GM23338 (cell line): ENCODE data around the gene RHBDD2. TPM values are rescaled to one million over a fixed set of nuclear protein-coding genes. Genes with fewer than 3 reads are reported as not detected.
"Not testable (repeated sequence)": the region's sequence is repeated elsewhere in the genome, so short reads cannot be mapped to it uniquely, and the experiment has no call there.

Experiments
- ATAC-seq: fragments of 200-7000 bp; cut with Tn5 transposase; 3 replicates; pipeline ENCODE4 v1.9.1; 2020
- DNase-seq: peaks from one replicate; pipeline ENCODE4 v3.0.0-alpha.2; 2015; ENCODE audit warnings: low spot score
- H2AFZ ChIP-seq: fragments of 200-600 bp; sonication (generic); 2 replicates; pipeline ENCODE4 v1.8.0; 2016; ENCODE audit warnings: antibody characterized with exemption, mild to moderate bottlenecking, moderate library complexity
- H3F3A ChIP-seq: fragments of 200-600 bp; sonication (generic); replicated peaks from 2 replicates; pipeline ENCODE4 v1.8.0; 2017; ENCODE audit warnings: antibody characterized with exemption, mixed run types, low read depth
- H3K27ac ChIP-seq: fragments of 200-600 bp; sonication (generic); 2 replicates; pipeline ENCODE4 v1.6.1; 2016; ENCODE audit warnings: low read depth
- H3K27me3 ChIP-seq: fragments of 200-600 bp; sonication (generic); 2 replicates; pipeline ENCODE4 v1.8.0; 2016; ENCODE audit warnings: mild to moderate bottlenecking, mixed run types, moderate library complexity; ENCODE audit not compliant: insufficient read depth
- H3K36me3 ChIP-seq: fragments of 200-600 bp; sonication (generic); 2 replicates; pipeline ENCODE4 v1.8.0; 2016; ENCODE audit warnings: mild to moderate bottlenecking; ENCODE audit not compliant: insufficient read depth
- H3K4me1 ChIP-seq: fragments of 200-600 bp; sonication (generic); 2 replicates; pipeline ENCODE4 v1.8.0; 2016; ENCODE audit warnings: mild to moderate bottlenecking, moderate library complexity; ENCODE audit not compliant: insufficient read depth
- H3K4me2 ChIP-seq: fragments of 200-600 bp; sonication (generic); 2 replicates; pipeline ENCODE4 v1.7.1; 2017; ENCODE audit warnings: mixed run types
- H3K4me3 ChIP-seq: fragments of 200-600 bp; sonication (generic); 2 replicates; pipeline ENCODE4 v1.6.1; 2016; ENCODE audit warnings: mixed run types
- H3K79me2 ChIP-seq: fragments of 200-600 bp; sonication (generic); replicated peaks from 2 replicates; pipeline ENCODE4 v1.8.0; 2017; ENCODE audit warnings: mild to moderate bottlenecking; ENCODE audit not compliant: insufficient read depth
- H3K9me2 ChIP-seq: fragments of 200-600 bp; sonication (generic); 2 replicates; pipeline ENCODE4 v1.8.0; 2017; ENCODE audit not compliant: insufficient read depth
- H4K20me1 ChIP-seq: fragments of 200-600 bp; sonication (generic); replicated peaks from 2 replicates; pipeline ENCODE4 v1.8.0; 2017; ENCODE audit warnings: mild to moderate bottlenecking; ENCODE audit not compliant: insufficient read depth
- H3K27ac Mint-ChIP-seq: 2 replicates; pipeline ENCODE4 v1.8.0; 2020; ENCODE audit warnings: inconsistent platforms, mild to moderate bottlenecking, moderate library complexity, mixed read lengths
- H3K27me3 Mint-ChIP-seq: 3 replicates; pipeline ENCODE4 v1.8.0; 2022; ENCODE audit warnings: low read depth, mild to moderate bottlenecking, moderate library complexity, mixed read lengths, inconsistent platforms; ENCODE audit not compliant: insufficient read depth, poor library complexity
- H3K36me3 Mint-ChIP-seq: 3 replicates; pipeline ENCODE4 v1.8.0; 2021; ENCODE audit warnings: low read depth, mild to moderate bottlenecking, inconsistent platforms, moderate library complexity, mixed read lengths
- H3K4me1 Mint-ChIP-seq: 3 replicates; pipeline ENCODE4 v1.8.0; 2020; ENCODE audit warnings: mild to moderate bottlenecking, inconsistent platforms, mixed read lengths
- H3K4me3 Mint-ChIP-seq: 3 replicates; pipeline ENCODE4 v1.8.0; 2021; ENCODE audit warnings: moderate library complexity, mild to moderate bottlenecking, inconsistent platforms, mixed read lengths
- H3K9me3 Mint-ChIP-seq: 3 replicates; pipeline ENCODE4 v1.8.0; 2020; ENCODE audit warnings: moderate library complexity, mild to moderate bottlenecking, inconsistent platforms, mixed read lengths
- CREB1 ChIP-seq: fragments of 250-450 bp; sonication (Bioruptor Pico); IDR thresholded peaks from 2 replicates; pipeline ENCODE4 v1.5.0; 2020; ENCODE audit warnings: low read depth, mild to moderate bottlenecking, moderate library complexity
- CTCF ChIP-seq, 2 experiments: fragments of 200-600 bp in 1 of 2; sonication (generic) in 1 of 2; conservative IDR thresholded peaks; 2 replicates each; pipeline versions ENCODE4 v1.5.1 to v1.6.1; 2016 to 2017; ENCODE audit warnings: antibody characterized with exemption in 2 of 2, low read depth in 2 of 2, mild to moderate bottlenecking in 2 of 2, moderate library complexity in 1 of 2
- ETS1 ChIP-seq: IDR thresholded peaks from 2 replicates; pipeline ENCODE4 v1.6.1; 2016; ENCODE audit warnings: antibody characterized with exemption
- EZH2 ChIP-seq: fragments of 200-600 bp; sonication (generic); IDR thresholded peaks from one replicate; pipeline ENCODE4 v1.8.0; 2017; ENCODE audit warnings: antibody characterized with exemption, mild to moderate bottlenecking, low read depth; ENCODE audit not compliant: unreplicated experiment
- EZH2phosphoT487 ChIP-seq: fragments of 200-600 bp; sonication (generic); IDR thresholded peaks from one replicate; pipeline ENCODE4 v1.8.1; 2018; ENCODE audit warnings: antibody characterized with exemption; ENCODE audit not compliant: unreplicated experiment
- JUNB ChIP-seq: IDR thresholded peaks from one replicate; pipeline ENCODE4 v1.6.1; 2016; ENCODE audit warnings: antibody characterized with exemption; ENCODE audit not compliant: unreplicated experiment
- REST ChIP-seq: IDR thresholded peaks from one replicate; pipeline ENCODE4 v1.6.1; 2018; ENCODE audit warnings: antibody characterized with exemption; ENCODE audit not compliant: unreplicated experiment
- STAT1 ChIP-seq: IDR thresholded peaks from one replicate; pipeline ENCODE4 v1.6.1; 2016; ENCODE audit warnings: antibody characterized with exemption; ENCODE audit not compliant: unreplicated experiment
- ZNF331 ChIP-seq: fragments of 250-450 bp; sonication (Bioruptor Pico); IDR thresholded peaks from 2 replicates; pipeline ENCODE4 v1.5.0; 2020; ENCODE audit warnings: low read depth, mild to moderate bottlenecking, moderate library complexity
- ZNF462 ChIP-seq: fragments of 250-450 bp; sonication (Bioruptor Pico); IDR thresholded peaks from 2 replicates; pipeline ENCODE4 v1.5.0; 2020; ENCODE audit warnings: mild to moderate bottlenecking, moderate library complexity
- polyA plus RNA-seq: library from polyadenylated mRNA; unstranded; fragments of >200 nt; fragmentation: Nextera tagmentation; extraction: Ambion mirVana; gene quantifications from 2 replicates; pipeline ENCODE4 v1.2.1, GENCODE V29; 2016
- total RNA-seq: library from RNA; depleted of rRNA; stranded (reverse); fragments of >200 nt; shearing (Covaris generic); gene quantifications from 2 replicates; pipeline ENCODE4 v1.2.3, GENCODE V29; 2014

RHBDD2 gene
- total and polyA plus RNA-seq, 2 experiments from 2014 or later = 23.1 to 25.7 TPM

- no peak for DNase-seq
- no peaks in the 10 kb centered on the region for H3K36me3 Mint-ChIP-seq
- H3K4me3 Mint-ChIP-seq = no peak overlapping the region
- H2AFZ ChIP-seq = no peak overlapping the region
- H3K36me3 ChIP-seq = no peaks in the 10 kb centered on the region
- H3K27ac Mint-ChIP-seq = no peak overlapping the region
- H3K4me2 ChIP-seq = no peak overlapping the region
- no peaks in the 10 kb centered on the region for H3F3A ChIP-seq
- TF ChIP-seq EZH2 (no peak), CTCF (conservative IDR thresholded peaks at IDR 0.05; ENCODE audit: low read depth in 2 of 2) (no peak), ETS1 (no peak), CREB1 (no peak), REST (no peak), STAT1 (no peak), ZNF331 (no peak), JUNB (no peak), ZNF462 (CRISPR knock-in tag) (no peak), EZH2phosphoT487 (no peak)
- H3K79me2 ChIP-seq = no peaks in the 10 kb centered on the region
- H3K27me3 Mint-ChIP-seq = no peaks in the 10 kb centered on the region
- H3K27me3 ChIP-seq = no peaks in the 10 kb centered on the region
- no peaks in the 10 kb centered on the region for H3K9me3 Mint-ChIP-seq
- H3K4me1 Mint-ChIP-seq = no peaks in the 10 kb centered on the region
- H4K20me1 ChIP-seq = no peaks in the 10 kb centered on the region
- no peak overlapping the region for H3K4me3 ChIP-seq
- no peak for ATAC-seq
- no peaks in the 10 kb centered on the region for H3K4me1 ChIP-seq
- no peaks in the 10 kb centered on the region for H3K9me2 ChIP-seq
- no peak overlapping the region for H3K27ac ChIP-seq
These were observed 34.7 kb upstream of the RHBDD2 start for GRCh38 chr7:75844158-75844557.

GRCh38 chr7:75845132-75845531 lies 33.7 kb upstream of the RHBDD2 start:
- H3K27ac Mint-ChIP-seq, H3K4me3 Mint-ChIP-seq, H3K4me1 Mint-ChIP-seq, H3F3A ChIP-seq, H4K20me1 ChIP-seq, H3K9me2 ChIP-seq, H3K4me2 ChIP-seq, H2AFZ ChIP-seq, H3K27me3 Mint-ChIP-seq, H3K27me3 ChIP-seq, DNase-seq, H3K27ac ChIP-seq, H3K36me3 ChIP-seq, H3K4me1 ChIP-seq, H3K36me3 Mint-ChIP-seq, H3K79me2 ChIP-seq, H3K9me3 Mint-ChIP-seq, H3K4me3 ChIP-seq, ATAC-seq: not testable (repeated sequence)
